Chondrocyte (in vitro differentiated cells): Measurements from ENCODE around the gene CSF1. TPM values are rescaled to one million over a fixed set of nuclear protein-coding genes. Genes with fewer than 3 reads are reported as not detected.
A peak's percentile ranks its signal among the peaks of the same experiment; 100 is the strongest.
"Not testable (repeated sequence)": the region's sequence is repeated elsewhere in the genome, so short reads cannot be mapped to it uniquely, and the experiment has no call there.

ENCODE experiments used
- DNase-seq: peaks from one replicate; pipeline ENCODE4 v3.0.0; 2021; ENCODE audit warnings: mixed read lengths, low spot score
- H3K27ac Mint-ChIP-seq: one replicate; pipeline ENCODE4 v1.8.0; 2021; ENCODE audit warnings: mild to moderate bottlenecking, moderate library complexity, mixed read lengths; ENCODE audit not compliant: unreplicated experiment
- H3K27me3 Mint-ChIP-seq: 2 replicates; pipeline ENCODE4 v1.8.0; 2021; ENCODE audit warnings: low read depth, mixed read lengths
- H3K36me3 Mint-ChIP-seq: 2 replicates; pipeline ENCODE4 v1.8.0; 2021; ENCODE audit warnings: low read depth, mixed read lengths
- H3K4me1 Mint-ChIP-seq: 2 replicates; pipeline ENCODE4 v1.8.0; 2021; ENCODE audit warnings: low read depth, mild to moderate bottlenecking, mixed read lengths
- H3K4me3 Mint-ChIP-seq: one replicate; pipeline ENCODE4 v1.8.0; 2021; ENCODE audit warnings: mild to moderate bottlenecking, moderate library complexity, mixed read lengths; ENCODE audit not compliant: unreplicated experiment
- H3K9me3 Mint-ChIP-seq: 2 replicates; pipeline ENCODE4 v1.8.0; 2021; ENCODE audit warnings: low read depth, mixed read lengths
- CTCF ChIP-seq: fragments of 200-600 bp; sonication (generic); IDR thresholded peaks from 2 replicates; pipeline ENCODE4 v1.5.0; 2021; ENCODE audit warnings: antibody characterized with exemption, mild to moderate bottlenecking, moderate library complexity
- total RNA-seq: library from RNA; stranded (reverse); gene quantifications from 3 replicates; pipeline ENCODE4 v1.2.1, GENCODE V29; 2021

CSF1 gene
- total RNA-seq, 1 donor from 2014 or later: 19.8 TPM

GRCh38 chr1:109950509-109950908, 39.9 kb downstream of the CSF1 start:
- peaks cover 15% of the 10 kb centered on the region for H3K4me1 Mint-ChIP-seq
- no peaks in the 10 kb centered on the region for H3K9me3 Mint-ChIP-seq
- H3K27me3 Mint-ChIP-seq: no peaks in the 10 kb centered on the region
- H3K36me3 Mint-ChIP-seq: peaks cover 2% of the 10 kb centered on the region
- no peak overlapping the region for H3K4me3 Mint-ChIP-seq
- no peak overlapping the region for H3K27ac Mint-ChIP-seq
- no peak for DNase-seq
- no peak for TF ChIP-seq CTCF

- not testable (repeated sequence) for H3K27ac Mint-ChIP-seq, H3K36me3 Mint-ChIP-seq, H3K9me3 Mint-ChIP-seq, DNase-seq, H3K4me3 Mint-ChIP-seq, H3K27me3 Mint-ChIP-seq
- H3K4me1 Mint-ChIP-seq: peaks cover 15% of the 10 kb centered on the region
These were observed 40.9 kb downstream of the CSF1 start for GRCh38 chr1:109951501-109951900.

GRCh38 chr1:109954041-109954512, 43.4 kb downstream of the CSF1 start:
- no peak overlapping the region for H3K4me3 Mint-ChIP-seq
- no peaks in the 10 kb centered on the region for H3K27me3 Mint-ChIP-seq
- H3K9me3 Mint-ChIP-seq: no peaks in the 10 kb centered on the region
- H3K36me3 Mint-ChIP-seq: no peaks in the 10 kb centered on the region
- TF ChIP-seq CTCF: no peak
- DNase-seq: no peak
- H3K27ac Mint-ChIP-seq: peak overlapping the region; percentile 36
- peaks cover 21% of the 10 kb centered on the region for H3K4me1 Mint-ChIP-seq

- no peak for DNase-seq
- no peaks in the 10 kb centered on the region for H3K27me3 Mint-ChIP-seq
- H3K4me1 Mint-ChIP-seq: peaks cover 31% of the 10 kb centered on the region
- no peaks in the 10 kb centered on the region for H3K36me3 Mint-ChIP-seq
- peak overlapping the region; percentile 89 for H3K27ac Mint-ChIP-seq
- TF ChIP-seq CTCF: no peak
- H3K9me3 Mint-ChIP-seq: no peaks in the 10 kb centered on the region
- H3K4me3 Mint-ChIP-seq: no peak overlapping the region
These were observed 49.0 kb downstream of the CSF1 start for GRCh38 chr1:109959632-109959973.

GRCh38 chr1:109959974-109960744, 49.5 kb downstream of the CSF1 start:
- peak; percentile 54 for TF ChIP-seq CTCF
- Mint-ChIP-seq H3K27me3 (no peaks in the 10 kb centered on the region), H3K4me3 (no peak overlapping the region), H3K4me1 (peaks cover 31% of the 10 kb centered on the region), H3K9me3 (peaks cover 3% of the 10 kb centered on the region), H3K27ac (peak overlapping the region; percentile 89), H3K36me3 (no peaks in the 10 kb centered on the region)
- no peak for DNase-seq

- no peak for TF ChIP-seq CTCF
- Mint-ChIP-seq H3K4me1 (peaks cover 31% of the 10 kb centered on the region), H3K36me3 (no peaks in the 10 kb centered on the region), H3K27me3 (no peaks in the 10 kb centered on the region), H3K9me3 (peaks cover 8% of the 10 kb centered on the region), H3K27ac (peak overlapping the region; percentile 89), H3K4me3 (no peak overlapping the region)
- DNase-seq: no peak
These were observed 50.1 kb downstream of the CSF1 start for GRCh38 chr1:109960745-109961094.
